Calu3 (cell line): Measurements from ENCODE around the gene ATP5MK. TPM values are rescaled to one million over a fixed set of nuclear protein-coding genes. Genes with fewer than 3 reads are reported as not detected.

Source experiments
- BruUV-seq: library from RNA; stranded (reverse); fragments of 400-500 nt; replicated peaks from 2 replicates; lab custom pipeline; 2021; lab: Mats Ljungman, UMichigan
- CTCF ChIA-PET: fragments of 300-600 bp; sonication (Branson Sonifier 250); formaldehyde crosslinking; loops from one replicate; lab custom pipeline; 2022; ENCODE audit warnings: antibody characterized with exemption; lab: Charles Lee
- DNase-seq: peaks from one replicate; pipeline ENCODE4 v3.0.0; 2022
- H3K27ac Mint-ChIP-seq: one replicate; pipeline ENCODE4 v1.8.0; 2022; ENCODE audit warnings: mixed read lengths; ENCODE audit not compliant: unreplicated experiment
- H3K27me3 Mint-ChIP-seq: one replicate; pipeline ENCODE4 v1.8.0; 2022; ENCODE audit warnings: mixed read lengths; ENCODE audit not compliant: unreplicated experiment
- H3K36me3 Mint-ChIP-seq: one replicate; pipeline ENCODE4 v1.8.0; 2022; ENCODE audit warnings: mild to moderate bottlenecking, moderate library complexity, mixed read lengths; ENCODE audit not compliant: insufficient read depth, unreplicated experiment
- H3K4me1 Mint-ChIP-seq: one replicate; pipeline ENCODE4 v1.8.0; 2022; ENCODE audit warnings: mild to moderate bottlenecking, low read depth, mixed read lengths; ENCODE audit not compliant: unreplicated experiment
- H3K4me3 Mint-ChIP-seq: one replicate; pipeline ENCODE4 v1.8.0; 2022; ENCODE audit warnings: mild to moderate bottlenecking, low read depth, moderate library complexity, mixed read lengths; ENCODE audit not compliant: unreplicated experiment
- H3K9me3 Mint-ChIP-seq: one replicate; pipeline ENCODE4 v1.8.0; 2022; ENCODE audit warnings: low read depth, mixed read lengths; ENCODE audit not compliant: unreplicated experiment
- intact Hi-C: fragments of 100-400 bp; cut with micrococcal nuclease; formaldehyde crosslinking; loops from one replicate; pipeline ENCODE4 v1.10.0; 2022; ENCODE audit not compliant: unreplicated experiment
- total RNA-seq: library from RNA; stranded (reverse); gene quantifications from 2 replicates; pipeline ENCODE4 v1.2.3, GENCODE V29; 2022
- TF ChIP-seq, protein P1 (sequence below): fragments of 200-600 bp; IDR thresholded peaks from one replicate; pipeline ENCODE4 v1.8.0; 2022; ENCODE audit warnings: antibody characterized with exemption; ENCODE audit not compliant: unreplicated experiment

The ATP5MK gene
- total RNA-seq, 1 experiment from 2014 or later, result 203 TPM

DNA sequence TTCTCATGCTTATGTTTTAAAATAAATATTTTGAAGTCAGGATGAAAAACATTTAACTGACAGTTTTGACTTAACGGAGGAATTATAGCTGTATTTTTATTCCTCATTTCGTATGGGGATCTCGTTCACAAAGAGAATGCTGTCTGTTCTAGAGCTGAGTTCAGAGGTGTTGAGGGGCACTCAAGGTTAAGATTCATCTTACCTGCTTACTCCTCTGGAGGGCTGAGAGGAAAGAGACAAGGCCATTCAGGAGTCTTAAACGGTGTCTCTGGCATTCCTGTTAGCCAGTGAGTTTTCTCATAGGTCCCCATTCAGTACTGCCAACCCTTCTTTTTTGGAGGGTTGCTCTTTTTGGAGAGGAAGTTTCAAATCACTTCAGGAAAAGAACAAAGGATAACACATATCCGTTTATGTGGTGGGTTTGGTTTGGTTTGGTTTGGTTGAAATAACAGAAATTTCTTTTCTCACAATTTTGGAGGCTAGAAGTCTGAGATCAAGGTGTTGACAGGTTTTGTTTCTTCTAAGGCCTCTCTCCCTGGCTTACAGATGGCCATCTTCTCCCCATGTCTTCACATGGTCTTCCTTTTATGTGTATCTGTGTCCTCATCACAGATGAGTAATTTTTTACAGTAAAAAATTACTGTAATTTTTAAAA is 32.8 kb upstream of the ATP5MK start:
- Mint-ChIP-seq H3K27ac (no peak overlapping the region), H3K27me3 (no peaks in the 10 kb centered on the region), H3K9me3 (no peaks in the 10 kb centered on the region), H3K36me3 (peaks cover 42% of the 10 kb centered on the region), H3K4me3 (no peak overlapping the region), H3K4me1 (no peaks in the 10 kb centered on the region)
- CTCF ChIA-PET, result no interaction called here
- intact Hi-C loops, result no loop called here
- TF ChIP-seq, protein P1, sequence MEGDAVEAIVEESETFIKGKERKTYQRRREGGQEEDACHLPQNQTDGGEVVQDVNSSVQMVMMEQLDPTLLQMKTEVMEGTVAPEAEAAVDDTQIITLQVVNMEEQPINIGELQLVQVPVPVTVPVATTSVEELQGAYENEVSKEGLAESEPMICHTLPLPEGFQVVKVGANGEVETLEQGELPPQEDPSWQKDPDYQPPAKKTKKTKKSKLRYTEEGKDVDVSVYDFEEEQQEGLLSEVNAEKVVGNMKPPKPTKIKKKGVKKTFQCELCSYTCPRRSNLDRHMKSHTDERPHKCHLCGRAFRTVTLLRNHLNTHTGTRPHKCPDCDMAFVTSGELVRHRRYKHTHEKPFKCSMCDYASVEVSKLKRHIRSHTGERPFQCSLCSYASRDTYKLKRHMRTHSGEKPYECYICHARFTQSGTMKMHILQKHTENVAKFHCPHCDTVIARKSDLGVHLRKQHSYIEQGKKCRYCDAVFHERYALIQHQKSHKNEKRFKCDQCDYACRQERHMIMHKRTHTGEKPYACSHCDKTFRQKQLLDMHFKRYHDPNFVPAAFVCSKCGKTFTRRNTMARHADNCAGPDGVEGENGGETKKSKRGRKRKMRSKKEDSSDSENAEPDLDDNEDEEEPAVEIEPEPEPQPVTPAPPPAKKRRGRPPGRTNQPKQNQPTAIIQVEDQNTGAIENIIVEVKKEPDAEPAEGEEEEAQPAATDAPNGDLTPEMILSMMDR, result no peak
- DNase-seq, result no peak
- BruUV-seq, result no TSS peak

DNA sequence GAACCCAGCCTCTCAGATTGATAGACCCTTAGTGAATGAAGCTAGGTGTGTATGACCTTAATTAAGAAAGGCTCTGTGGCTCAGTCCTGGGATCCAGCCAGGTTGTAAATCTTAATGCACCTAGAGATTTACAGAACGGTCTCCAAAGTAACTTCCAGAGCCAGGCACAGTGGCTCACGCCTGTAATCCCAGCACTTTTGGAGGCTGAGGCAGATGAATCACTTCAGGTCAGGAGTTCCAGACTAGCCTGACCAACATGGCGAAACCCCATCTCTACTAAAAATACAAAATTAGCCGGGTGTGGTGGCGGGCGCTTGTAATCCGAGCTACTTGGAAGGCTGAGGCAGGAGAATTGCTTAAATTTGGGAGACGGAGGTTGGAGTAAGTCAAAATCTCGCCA is 31.6 kb upstream of the ATP5MK start:
- no peaks in the 10 kb centered on the region for H3K9me3 Mint-ChIP-seq
- DNase-seq, result no peak
- intact Hi-C loops, result no loop called here
- CTCF ChIA-PET, result no interaction called here
- H3K36me3 Mint-ChIP-seq, result peaks cover 43% of the 10 kb centered on the region
- no peak overlapping the region for H3K27ac Mint-ChIP-seq
- TF ChIP-seq, protein P1, result no peak
- no peak overlapping the region for H3K4me3 Mint-ChIP-seq
- H3K27me3 Mint-ChIP-seq, result no peaks in the 10 kb centered on the region
- no TSS peak for BruUV-seq
- H3K4me1 Mint-ChIP-seq, result no peaks in the 10 kb centered on the region

DNA sequence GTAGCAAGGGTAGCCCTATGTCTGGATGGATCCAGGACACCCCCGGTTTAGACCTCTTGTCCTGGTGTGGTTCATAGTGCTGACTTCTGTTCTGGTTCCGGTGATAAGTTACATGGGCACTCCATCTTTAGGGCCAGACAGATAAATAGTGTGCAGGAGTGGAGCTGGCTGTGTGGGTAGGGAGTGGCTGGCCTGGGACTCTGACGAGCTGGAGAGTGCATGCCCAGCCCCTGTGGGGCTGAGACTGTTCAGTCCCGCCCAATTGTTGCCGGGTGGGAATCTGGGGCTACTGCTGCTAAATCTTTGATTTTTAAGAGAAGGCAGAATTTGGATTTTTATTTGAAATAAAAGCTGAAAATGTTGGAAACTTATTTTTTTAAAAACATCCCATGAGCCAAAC is 27.5 kb upstream of the ATP5MK start:
- TF ChIP-seq, protein P1, result no peak
- intact Hi-C loops, result no loop called here
- H3K9me3 Mint-ChIP-seq, result no peaks in the 10 kb centered on the region
- H3K4me1 Mint-ChIP-seq, result no peaks in the 10 kb centered on the region
- BruUV-seq, result no TSS peak
- H3K4me3 Mint-ChIP-seq, result no peak overlapping the region
- CTCF ChIA-PET, result no interaction called here
- peaks cover 18% of the 10 kb centered on the region for H3K36me3 Mint-ChIP-seq
- H3K27ac Mint-ChIP-seq, result no peak overlapping the region
- no peak for DNase-seq
- H3K27me3 Mint-ChIP-seq, result no peaks in the 10 kb centered on the region

DNA sequence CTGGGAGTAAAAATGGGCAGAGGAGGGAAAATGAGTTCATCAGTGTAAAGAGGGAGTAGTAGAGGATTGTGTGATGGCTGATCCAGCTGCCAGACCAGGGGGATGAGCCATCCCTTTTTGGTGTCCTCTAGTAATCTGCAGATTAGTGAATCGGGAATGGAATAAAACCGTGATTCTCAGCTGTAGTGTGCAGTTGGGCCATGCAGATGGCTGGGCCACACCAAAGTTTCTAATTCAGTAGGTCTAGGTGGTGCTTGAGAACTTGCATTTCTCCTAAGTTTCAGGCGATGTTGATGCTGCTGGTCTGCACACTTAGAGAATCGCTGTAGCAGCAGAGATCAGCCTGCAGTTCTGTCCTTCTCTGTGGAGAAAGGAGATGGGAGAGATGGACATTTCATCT is 22.8 kb upstream of the ATP5MK start:
- BruUV-seq, result no TSS peak
- intact Hi-C loops, result loop anchor here (5.0 kb wide), 1 partner anchor 173 kb away; no protein-coding TSS in a partner anchor
- TF ChIP-seq, protein P1, result no peak
- DNase-seq, result no peak
- H3K4me1 Mint-ChIP-seq, result no peaks in the 10 kb centered on the region
- CTCF ChIA-PET, result no interaction called here
- no peak overlapping the region for H3K4me3 Mint-ChIP-seq
- no peak overlapping the region for H3K27ac Mint-ChIP-seq
- peaks cover 43% of the 10 kb centered on the region for H3K36me3 Mint-ChIP-seq
- H3K27me3 Mint-ChIP-seq, result no peaks in the 10 kb centered on the region
- H3K9me3 Mint-ChIP-seq, result no peaks in the 10 kb centered on the region
